Measurements from ENCODE around the gene SCAMP2. TPM values are rescaled to one million over a fixed set of nuclear protein-coding genes. Genes with fewer than 3 reads are reported as not detected.

SCAMP2 gene
- total RNA-seq, 1 donor from 2014 or later, result 90.8 TPM

GRCh38 chr15:74808840-74809229, 64.3 kb downstream of the SCAMP2 start:
- H3K4me3 ChIP-seq, result no peak overlapping the region
- H3K27ac ChIP-seq, result no peak overlapping the region
- intact Hi-C loops (cut with DNase I), result no loop called here
- no peak for TF ChIP-seq CTCF (IDR thresholded peaks at IDR 0.05)
- DNase-seq (ENCODE audit: low spot score in 2 of 2), result no peak
- no peaks in the 10 kb centered on the region for H3K9me3 ChIP-seq
- H3K27me3 ChIP-seq, result no peaks in the 10 kb centered on the region
- no peaks in the 10 kb centered on the region for H3K36me3 ChIP-seq
- H3K4me1 ChIP-seq, result no peaks in the 10 kb centered on the region

GRCh38 chr15:74808078-74808839, 64.9 kb downstream of the SCAMP2 start:
- intact Hi-C loops (cut with DNase I), result no loop called here
- H3K9me3 ChIP-seq, result no peaks in the 10 kb centered on the region
- peaks cover 3 to 4% of the 10 kb centered on the region in 2 donors for H3K36me3 ChIP-seq
- no peaks in the 10 kb centered on the region for H3K27me3 ChIP-seq
- H3K27ac ChIP-seq, result no peak overlapping the region
- TF ChIP-seq CTCF (IDR thresholded peaks at IDR 0.05), result no peak
- H3K4me3 ChIP-seq, result no peak overlapping the region
- no peak for DNase-seq (ENCODE audit: low spot score in 2 of 2)
- no peaks in the 10 kb centered on the region for H3K4me1 ChIP-seq

- H3K27ac ChIP-seq, result no peak overlapping the region
- intact Hi-C loops (cut with DNase I), result no loop called here
- no peak for TF ChIP-seq CTCF (IDR thresholded peaks at IDR 0.05)
- peaks cover 11 to 13% of the 10 kb centered on the region in 2 donors for H3K36me3 ChIP-seq
- H3K4me3 ChIP-seq, result no peak overlapping the region
- no peaks in the 10 kb centered on the region for H3K27me3 ChIP-seq
- no peaks in the 10 kb centered on the region for H3K4me1 ChIP-seq
- no peaks in the 10 kb centered on the region for H3K9me3 ChIP-seq
- no peak for DNase-seq (ENCODE audit: low spot score in 2 of 2)
Measured at GRCh38 chr15:74807282-74807681, 65.9 kb downstream of the SCAMP2 start.

- DNase-seq (ENCODE audit: low spot score in 2 of 2), result no peak
- Histone ChIP-seq H3K36me3 (peaks cover 30 to 33% of the 10 kb centered on the region in 2 donors), H3K27me3 (no peaks in the 10 kb centered on the region), H3K4me3 (no peak overlapping the region), H3K27ac (no peak overlapping the region), H3K9me3 (no peaks in the 10 kb centered on the region), H3K4me1 (no peaks in the 10 kb centered on the region)
- TF ChIP-seq CTCF (IDR thresholded peaks at IDR 0.05), result no peak
- intact Hi-C loops (cut with DNase I), result no loop called here
Measured at GRCh38 chr15:74804935-74805334, 68.2 kb downstream of the SCAMP2 start.

- no peak for TF ChIP-seq CTCF (IDR thresholded peaks at IDR 0.05)
- no peaks in the 10 kb centered on the region for H3K4me1 ChIP-seq
- H3K27me3 ChIP-seq, result no peaks in the 10 kb centered on the region
- intact Hi-C loops (cut with DNase I), result no loop called here
- no peak for DNase-seq (ENCODE audit: low spot score in 2 of 2)
- H3K36me3 ChIP-seq, result peaks cover 39 to 49% of the 10 kb centered on the region in 2 donors
- no peak overlapping the region for H3K4me3 ChIP-seq
- H3K27ac ChIP-seq, result no peak overlapping the region
- H3K9me3 ChIP-seq, result no peaks in the 10 kb centered on the region
Measured at GRCh38 chr15:74802862-74803447, 70.2 kb downstream of the SCAMP2 start.
